HG03066 (cell line): ENCODE measurements around the gene PANX2.
"Not testable (repeated sequence)": the region's sequence is repeated elsewhere in the genome, so short reads cannot be mapped to it uniquely, and the experiment has no call there.

Experiments used
- ATAC-seq: cut with Tn5 transposase; IDR thresholded peaks from one replicate; pipeline ENCODE4 v1.9.1; 2021; ENCODE audit warnings: low read depth; ENCODE audit not compliant: unreplicated experiment

The PANX2 gene

GRCh38 chr22:50147258-50148165, 23.0 kb upstream of the PANX2 start:
- ATAC-seq, result not testable (repeated sequence)

- ATAC-seq, result no peak
These were observed 22.4 kb upstream of the PANX2 start for GRCh38 chr22:50148166-50148500.

GRCh38 chr22:50148991-50149721, 21.4 kb upstream of the PANX2 start:
- no peak for ATAC-seq

GRCh38 chr22:50150161-50151129, 20.1 kb upstream of the PANX2 start:
- no peak for ATAC-seq

- no peak for ATAC-seq
These were observed 18.7 kb upstream of the PANX2 start for GRCh38 chr22:50151571-50152537.

- no peak for ATAC-seq
These were observed 17.3 kb upstream of the PANX2 start for GRCh38 chr22:50153056-50153755.

- no peak for ATAC-seq
These were observed 16.8 kb upstream of the PANX2 start for GRCh38 chr22:50153756-50154140.

- ATAC-seq, result no peak
These were observed 12.7 kb upstream of the PANX2 start for GRCh38 chr22:50157709-50158375.

GRCh38 chr22:50160947-50161346, 9.6 kb upstream of the PANX2 start:
- no peak for ATAC-seq

- no peak for ATAC-seq
These were observed 8.8 kb upstream of the PANX2 start for GRCh38 chr22:50161508-50162390.

- ATAC-seq, result no peak
These were observed 8.1 kb upstream of the PANX2 start for GRCh38 chr22:50162391-50162956.

GRCh38 chr22:50165436-50166123, 5.0 kb upstream of the PANX2 start:
- ATAC-seq, result no peak

GRCh38 chr22:50167689-50168489, 2.6 kb upstream of the PANX2 start:
- ATAC-seq, result no peak

- ATAC-seq, result not testable (repeated sequence)
These were observed 1.9 kb upstream of the PANX2 start for GRCh38 chr22:50168490-50169180.

GRCh38 chr22:50169181-50169759, 1.3 kb upstream of the PANX2 start:
- ATAC-seq, result no peak
